KOPT-K1 (cell line): ENCODE measurements around the gene ADGRG1.
"Not testable (repeated sequence)": the region's sequence is repeated elsewhere in the genome, so short reads cannot be mapped to it uniquely, and the experiment has no call there.

Experiments
- H3K27ac ChIP-seq: fragments of 200-600 bp; sonication (generic); 2 replicates; pipeline ENCODE4 v1.5.1; 2016; ENCODE audit warnings: antibody characterized with exemption, mild to moderate bottlenecking, low read depth, low read length; ENCODE audit not compliant: poor library complexity, severe bottlenecking
- H3K36me3 ChIP-seq: fragments of 200-600 bp; sonication (generic); 2 replicates; pipeline ENCODE4 v1.5.1; 2017; ENCODE audit warnings: antibody characterized with exemption, mild to moderate bottlenecking, low read length, moderate library complexity; ENCODE audit not compliant: insufficient read depth
- H3K9me3 ChIP-seq: fragments of 200-600 bp; sonication (generic); 2 replicates; pipeline ENCODE4 v1.5.1; 2017; ENCODE audit warnings: antibody characterized with exemption, low read length, mild to moderate bottlenecking; ENCODE audit not compliant: insufficient read depth, poor library complexity, severe bottlenecking

The ADGRG1 gene

GRCh38 chr16:57667526-57668262, 39.3 kb downstream of the ADGRG1 start:
- H3K27ac ChIP-seq, result no peak overlapping the region
- peaks cover 29% of the 10 kb centered on the region for H3K36me3 ChIP-seq
- no peaks in the 10 kb centered on the region for H3K9me3 ChIP-seq

DNA sequence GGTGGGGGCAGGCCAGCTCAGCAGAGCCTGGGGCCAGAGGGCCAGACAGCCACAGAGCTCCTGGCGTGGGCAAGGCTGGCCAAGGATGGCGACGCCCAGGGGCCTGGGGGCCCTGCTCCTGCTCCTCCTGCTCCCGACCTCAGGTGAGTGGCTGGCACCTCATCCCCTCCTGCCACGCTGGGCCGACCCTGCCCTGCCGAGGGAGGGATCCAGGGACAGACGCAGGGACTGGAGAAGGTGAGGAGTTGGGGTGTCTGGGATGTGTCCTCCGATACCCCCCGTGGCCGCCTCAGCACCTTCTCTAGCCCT, 39.8 kb downstream of the ADGRG1 start, which contains the start of gene ADGRG3:
Gene ADGRG3, plus strand, starts transcription at position 44 of the 309 bp plus-strand sequence. Its CDS starts 42 bp downstream, at position 86.
- Histone ChIP-seq H3K36me3 (peaks cover 24% of the 10 kb centered on the region), H3K27ac (no peak within 1 kb of the TSS), H3K9me3 (no peaks in the 10 kb centered on the region)

DNA sequence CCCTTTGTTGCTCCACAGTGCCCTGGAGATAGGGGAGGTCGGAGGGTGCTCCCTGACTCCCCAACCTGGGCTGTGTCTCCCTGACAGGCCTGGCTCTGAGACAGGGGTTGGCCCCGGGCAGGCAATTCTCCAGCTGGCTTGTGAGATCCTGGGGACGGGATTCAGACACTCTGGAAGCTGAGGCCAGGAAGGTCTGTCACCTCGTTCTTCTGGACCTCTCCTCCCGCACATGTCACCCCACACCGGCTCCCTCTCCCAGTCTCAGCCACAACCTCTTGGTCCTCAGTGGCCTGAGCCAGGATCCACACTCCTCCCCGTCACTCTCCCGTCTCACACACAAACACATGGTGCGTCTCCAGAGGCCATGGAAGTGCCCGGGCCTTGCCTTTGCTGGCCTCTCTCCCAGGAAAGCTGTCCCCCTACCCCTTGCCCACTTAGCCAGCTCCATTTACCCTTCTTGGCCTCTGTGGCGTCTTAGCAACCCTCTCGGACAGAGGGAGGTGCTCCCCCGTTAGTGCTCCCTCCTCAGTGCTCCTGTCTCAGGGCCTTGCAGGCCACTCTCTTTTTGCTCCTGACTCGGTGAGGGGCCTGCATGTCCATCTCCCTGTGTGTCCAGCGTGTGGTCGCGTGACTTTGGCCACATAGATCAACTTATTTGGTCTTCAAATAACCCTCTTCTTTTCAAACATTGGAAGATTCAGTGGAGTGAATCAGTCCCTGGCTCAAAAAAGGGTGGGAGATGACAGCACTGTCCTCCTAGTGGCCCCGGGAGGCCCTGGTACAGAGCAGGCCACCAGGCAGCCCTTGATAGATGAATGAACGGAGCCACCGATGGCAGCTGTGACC, 40.4 kb downstream of the ADGRG1 start:
- Histone ChIP-seq H3K36me3 (peaks cover 17% of the 10 kb centered on the region), H3K27ac (no peak overlapping the region), H3K9me3 (no peaks in the 10 kb centered on the region)

GRCh38 chr16:57669476-57670162, 41.2 kb downstream of the ADGRG1 start:
- H3K9me3 ChIP-seq, result no peaks in the 10 kb centered on the region
- no peak overlapping the region for H3K27ac ChIP-seq
- peaks cover 10% of the 10 kb centered on the region for H3K36me3 ChIP-seq

- Histone ChIP-seq H3K36me3 (peaks cover 4% of the 10 kb centered on the region; the same call in 1 of the 2 replicates), H3K27ac (no peak overlapping the region), H3K9me3 (no peaks in the 10 kb centered on the region)
Measured at GRCh38 chr16:57670196-57670595, 41.8 kb downstream of the ADGRG1 start.

- H3K9me3 ChIP-seq, H3K27ac ChIP-seq, H3K36me3 ChIP-seq: not testable (repeated sequence)
Measured at GRCh38 chr16:57671451-57671850, 43.0 kb downstream of the ADGRG1 start.

DNA sequence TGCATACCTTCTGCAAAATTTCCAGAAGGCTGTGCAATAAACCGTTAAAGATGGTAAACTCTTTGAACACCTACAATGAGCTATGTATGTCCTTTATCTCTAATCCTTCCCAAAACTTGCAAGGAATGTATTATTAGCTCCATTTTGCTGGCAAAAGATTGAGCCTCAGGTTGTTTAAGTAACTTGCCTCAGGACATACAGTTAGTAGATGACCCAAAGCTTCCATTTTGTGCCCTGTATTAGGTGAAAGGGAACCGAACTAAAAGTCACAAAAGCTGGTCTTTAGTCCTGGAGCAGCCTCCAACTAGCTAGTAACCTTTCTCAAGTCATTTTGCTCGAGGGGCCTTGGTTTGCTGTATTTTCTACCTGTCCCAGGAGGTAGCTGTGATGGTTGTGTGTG, 44.0 kb downstream of the ADGRG1 start:
- no peaks in the 10 kb centered on the region for H3K36me3 ChIP-seq
- no peak overlapping the region for H3K27ac ChIP-seq
- no peaks in the 10 kb centered on the region for H3K9me3 ChIP-seq

DNA sequence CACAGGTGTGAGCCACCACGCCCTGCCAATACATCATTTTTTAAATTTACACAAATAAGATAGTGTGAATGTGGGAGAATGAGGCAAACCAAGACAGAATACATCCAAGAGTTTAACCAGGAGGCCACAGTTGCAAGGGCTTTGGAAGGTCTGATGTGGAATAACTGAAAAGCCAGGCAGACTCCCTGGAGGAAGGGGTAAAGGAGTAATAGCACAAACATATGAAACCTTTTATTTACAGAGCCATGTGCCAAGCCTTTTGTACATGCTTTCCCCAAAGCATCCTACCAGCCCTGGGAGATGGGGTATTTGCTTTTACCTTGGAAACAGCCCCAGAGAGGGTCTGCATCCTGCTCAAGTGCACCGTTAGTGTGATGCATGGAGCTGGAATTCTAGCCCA, 44.4 kb downstream of the ADGRG1 start:
- Histone ChIP-seq H3K9me3 (no peaks in the 10 kb centered on the region), H3K27ac (no peak overlapping the region), H3K36me3 (no peaks in the 10 kb centered on the region)

- H3K9me3 ChIP-seq, result no peaks in the 10 kb centered on the region
- H3K36me3 ChIP-seq, result no peaks in the 10 kb centered on the region
- no peak overlapping the region for H3K27ac ChIP-seq
Measured at GRCh38 chr16:57675741-57676551, 47.5 kb downstream of the ADGRG1 start.

DNA sequence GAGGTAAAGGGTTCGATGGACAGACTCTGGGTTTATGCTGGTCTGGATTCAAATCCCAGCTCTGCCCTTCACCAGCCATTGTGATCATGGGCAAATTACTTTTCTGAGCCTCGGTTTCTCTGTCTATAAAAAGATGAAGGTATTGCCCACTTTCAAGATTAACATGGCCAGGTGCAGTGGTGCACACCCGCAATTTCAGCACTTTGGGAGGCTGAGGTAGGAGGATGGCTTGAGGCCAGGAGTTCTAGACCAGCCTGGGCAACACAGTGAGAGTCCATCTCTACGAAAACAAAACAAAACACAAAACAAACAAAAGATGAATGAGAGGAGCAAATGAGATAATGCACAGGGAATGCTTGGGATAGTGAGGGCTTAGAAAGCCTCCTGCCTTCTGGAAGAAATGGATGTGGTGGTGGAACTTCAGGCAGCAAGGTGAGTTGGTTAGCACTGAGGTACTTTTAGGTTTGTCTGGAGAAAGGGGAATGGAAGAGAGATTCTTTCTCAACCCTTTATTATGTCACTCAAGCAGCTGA, 48.2 kb downstream of the ADGRG1 start:
- H3K27ac ChIP-seq, result no peak overlapping the region
- no peaks in the 10 kb centered on the region for H3K36me3 ChIP-seq
- no peaks in the 10 kb centered on the region for H3K9me3 ChIP-seq

GRCh38 chr16:57677622-57678369, 49.4 kb downstream of the ADGRG1 start:
- Histone ChIP-seq H3K27ac (no peak overlapping the region), H3K9me3 (no peaks in the 10 kb centered on the region), H3K36me3 (no peaks in the 10 kb centered on the region)

- Histone ChIP-seq H3K27ac (no peak overlapping the region), H3K36me3 (no peaks in the 10 kb centered on the region), H3K9me3 (no peaks in the 10 kb centered on the region)
Measured at GRCh38 chr16:57679016-57679415, 50.6 kb downstream of the ADGRG1 start.

DNA sequence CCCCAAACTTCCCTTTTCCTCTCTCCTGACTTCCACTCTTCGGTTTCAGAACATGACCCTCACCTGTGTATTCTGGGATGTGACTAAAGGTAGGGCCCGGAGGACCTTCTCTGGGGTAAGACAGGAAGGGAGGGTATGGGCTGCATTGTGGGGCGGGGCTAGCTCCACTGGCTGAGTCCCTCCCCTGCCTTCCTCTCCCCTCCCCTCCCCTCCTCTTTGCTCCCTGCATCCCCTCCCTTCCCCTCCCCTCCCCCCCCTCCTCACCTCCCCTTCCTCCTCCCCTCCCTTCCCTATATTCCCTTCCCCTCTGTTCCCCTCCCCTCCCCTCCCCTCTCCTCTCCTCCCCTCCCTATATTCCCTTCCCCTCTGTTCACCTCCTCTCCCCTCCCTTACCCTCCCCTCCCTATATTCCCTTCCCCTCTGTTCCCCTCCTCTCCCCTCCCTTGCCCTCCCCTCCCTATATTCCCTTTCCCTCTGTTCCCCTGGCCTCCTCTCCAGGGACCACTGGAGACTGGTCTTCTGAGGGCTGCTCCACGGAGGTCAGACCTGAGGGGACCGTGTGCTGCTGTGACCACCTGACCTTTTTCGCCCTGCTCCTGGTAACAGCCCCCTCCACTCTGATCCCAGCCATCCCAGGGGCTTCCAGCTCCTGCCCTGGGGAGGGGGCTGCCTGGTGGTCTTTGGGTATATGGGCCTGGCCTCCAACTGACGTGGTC, 51.5 kb downstream of the ADGRG1 start:
- H3K36me3 ChIP-seq, result no peaks in the 10 kb centered on the region
- no peak overlapping the region for H3K27ac ChIP-seq
- no peaks in the 10 kb centered on the region for H3K9me3 ChIP-seq
